Keratinocyte (primary cell): ENCODE data around the gene S100A6. TPM values are rescaled to one million over a fixed set of nuclear protein-coding genes. Genes with fewer than 3 reads are reported as not detected.
A peak's percentile ranks its signal among the peaks of the same experiment; 100 is the strongest.

ENCODE experiments used
- DNase-seq: peaks from one replicate; pipeline ENCODE4 v3.0.0-alpha.2; 2011; ENCODE audit warnings: low read depth, missing footprints, low spot score
- FAIRE-seq: peaks from 2 replicates; lab custom pipeline; 2011; peaks lifted over from hg19 to GRCh38; lab: Jason Lieb, UNC
- H2AFZ ChIP-seq: 2 replicates; pipeline ENCODE4 v1.6.0; 2012; ENCODE audit warnings: low read length, control low read depth, inconsistent platforms; ENCODE audit not compliant: control insufficient read depth
- H3K27ac ChIP-seq: 2 replicates; pipeline ENCODE4 v1.5.1; 2011; ENCODE audit warnings: low read length; ENCODE audit not compliant: control insufficient read depth, insufficient read depth
- H3K27me3 ChIP-seq: 3 replicates; pipeline ENCODE4 v1.6.0; 2011; ENCODE audit warnings: low read length; ENCODE audit not compliant: control insufficient read depth, insufficient read depth; ENCODE audit errors: extremely low read depth
- H3K36me3 ChIP-seq, 2 experiments: 2 replicates in 1 of 2; 3 replicates in 1 of 2; pipeline ENCODE4 v1.5.1; 2011; ENCODE audit warnings: low read length in 2 of 2, mild to moderate bottlenecking in 1 of 2; ENCODE audit not compliant: control insufficient read depth in 2 of 2, insufficient read depth in 2 of 2; ENCODE audit errors: extremely low read depth in 1 of 2
- H3K4me1 ChIP-seq: 3 replicates; pipeline ENCODE4 v1.5.1; 2011; ENCODE audit warnings: low read length; ENCODE audit not compliant: control insufficient read depth, insufficient read depth; ENCODE audit errors: extremely low read depth
- H3K4me2 ChIP-seq: 3 replicates; pipeline ENCODE4 v1.6.0; 2011; ENCODE audit warnings: low read depth, low read length; ENCODE audit not compliant: control insufficient read depth, insufficient read depth; ENCODE audit errors: extremely low read depth
- H3K4me3 ChIP-seq, 3 experiments: fragments of 200-600 bp in 1 of 3; sonication (generic) in 1 of 3; 2 replicates in 2 of 3; 3 replicates in 1 of 3; pipeline ENCODE4 v1.5.1; 2011 to 2016; ENCODE audit warnings: low read length in 3 of 3, mild to moderate bottlenecking in 3 of 3, control low read depth in 2 of 3, inconsistent platforms in 1 of 3, low read depth in 1 of 3, mixed read lengths in 1 of 3, mixed run types in 1 of 3, moderate library complexity in 1 of 3; ENCODE audit not compliant: control insufficient read depth in 2 of 3, insufficient read depth in 2 of 3; ENCODE audit errors: extremely low read depth in 1 of 3
- H3K79me2 ChIP-seq: 2 replicates; pipeline ENCODE4 v1.6.0; 2012; ENCODE audit warnings: low read length; ENCODE audit not compliant: control insufficient read depth, insufficient read depth
- H3K9ac ChIP-seq: 3 replicates; pipeline ENCODE4 v1.6.0; 2011; ENCODE audit warnings: low read length; ENCODE audit not compliant: control insufficient read depth, insufficient read depth; ENCODE audit errors: extremely low read depth
- H3K9me1 ChIP-seq: 3 replicates; pipeline ENCODE4 v1.6.0; 2011; ENCODE audit warnings: low read length; ENCODE audit not compliant: control insufficient read depth, insufficient read depth; ENCODE audit errors: extremely low read depth
- H3K9me3 ChIP-seq: 2 replicates; pipeline ENCODE4 v1.5.1; 2012; ENCODE audit warnings: low read depth, low read length; ENCODE audit not compliant: control insufficient read depth
- H4K20me1 ChIP-seq: 3 replicates; pipeline ENCODE4 v1.6.0; 2011; ENCODE audit warnings: low read length; ENCODE audit not compliant: control insufficient read depth, insufficient read depth; ENCODE audit errors: extremely low read depth
- CTCF ChIP-seq, 3 experiments: IDR thresholded peaks in 1 of 3; conservative IDR thresholded peaks in 1 of 3; optimal IDR thresholded peaks in 1 of 3; 2 replicates in 2 of 3; 3 replicates in 1 of 3; pipeline versions ENCODE3 to v1.5.1; 2011; ENCODE audit warnings: low read length in 3 of 3, mild to moderate bottlenecking in 3 of 3, moderate library complexity in 2 of 3, control low read depth in 1 of 3, inconsistent platforms in 1 of 3; ENCODE audit not compliant: insufficient read depth in 2 of 3; ENCODE audit errors: extremely low read depth in 1 of 3
- EZH2 ChIP-seq: IDR thresholded peaks from one replicate; pipeline ENCODE4 v1.6.1; 2012; ENCODE audit warnings: inconsistent platforms, mild to moderate bottlenecking, low read length, moderate library complexity
- dilution Hi-C: fragments of 300-500 bp; cut with MboI; formaldehyde crosslinking; loops from one replicate; pipeline ENCODE4 v1.7.0; 2020; ENCODE audit warnings: low sequenced_read_pairs; ENCODE audit not compliant: extremely low pct_ligation_motif_present
- polyA plus RNA-seq, 5 experiments: library from polyadenylated mRNA; depleted of rRNA in 3 of 5; stranded (reverse) in 3 of 5; stranded (forward) in 1 of 5; unstranded in 1 of 5; fragments of >200 nt; gene quantifications; 1 replicate in 1 of 5; 2 replicates in 3 of 5; 3 replicates in 1 of 5; pipeline versions ENCODE4 v1.2.1 to v1.2.3, GENCODE V29; 2011 to 2012; ENCODE audit warnings: missing spikeins in 2 of 5, low read depth in 1 of 5, low replicate concordance in 1 of 5

Gene S100A6
- polyA plus RNA-seq, 1 donor (not counting 4 experiments of a cell fraction or from before 2014, with no cell fraction given) = 2,598 TPM

GRCh38 chr1:153567621-153568366 lies 32.0 kb upstream of the S100A6 start:
- peaks cover 41% of the 10 kb centered on the region for H3K4me1 ChIP-seq
- H3K4me3 ChIP-seq = peak overlapping the region; percentile 3 to 70 (median 47)

GRCh38 chr1:153566414-153567371 lies 30.9 kb upstream of the S100A6 start:
- no peak overlapping the region for H2AFZ ChIP-seq
- peaks cover 21% of the 10 kb centered on the region for H4K20me1 ChIP-seq
- H3K36me3 ChIP-seq = peaks cover 14 to 21% of the 10 kb centered on the region in 2 experiments
- DNase-seq (peak; percentile 99), FAIRE-seq (peak; percentile 86)
- H3K4me1 ChIP-seq = peaks cover 30% of the 10 kb centered on the region
- TF ChIP-seq EZH2 = no peak
- no peak for TF ChIP-seq CTCF (optimal IDR thresholded peaks at IDR 0.05 in 1 of 3, IDR thresholded peaks at IDR 0.05 in 1 of 3, conservative IDR thresholded peaks at IDR 0.05 in 1 of 3; ENCODE audit: extremely low read depth in 1 of 3, insufficient read depth in 2 of 3, low read length in 3 of 3)
- H3K4me3 ChIP-seq = peak overlapping the region; percentile 38 to 86 (median 61)
- H3K27me3 ChIP-seq = no peaks in the 10 kb centered on the region
- peak overlapping the region; percentile 99 for H3K9ac ChIP-seq
- H3K9me1 ChIP-seq = no peaks in the 10 kb centered on the region
- no peaks in the 10 kb centered on the region for H3K9me3 ChIP-seq
- peak overlapping the region; percentile 100 for H3K27ac ChIP-seq
- peak overlapping the region; percentile 97 for H3K4me2 ChIP-seq
- dilution Hi-C loops = no loop called here
- H3K79me2 ChIP-seq = peaks cover 21% of the 10 kb centered on the region

More at GRCh38 chr1:153567621-153568366, 32.0 kb upstream of the S100A6 start:
- dilution Hi-C loops = no loop called here
- TF ChIP-seq CTCF (optimal IDR thresholded peaks at IDR 0.05 in 1 of 3, IDR thresholded peaks at IDR 0.05 in 1 of 3, conservative IDR thresholded peaks at IDR 0.05 in 1 of 3; ENCODE audit: extremely low read depth in 1 of 3, insufficient read depth in 2 of 3, low read length in 3 of 3) (no peak), EZH2 (no peak)
- H3K9me1 ChIP-seq = no peaks in the 10 kb centered on the region
- peaks cover 14 to 16% of the 10 kb centered on the region in 2 experiments for H3K36me3 ChIP-seq
- DNase-seq (peak; percentile 100), FAIRE-seq (peak; percentile 96)
- peaks cover 14% of the 10 kb centered on the region for H4K20me1 ChIP-seq
- H3K9me3 ChIP-seq = no peaks in the 10 kb centered on the region
- H3K27me3 ChIP-seq = no peaks in the 10 kb centered on the region
- H2AFZ ChIP-seq = no peak overlapping the region
- H3K27ac ChIP-seq = peak overlapping the region; percentile 100
- H3K9ac ChIP-seq = peak overlapping the region; percentile 99
- H3K4me2 ChIP-seq = peak overlapping the region; percentile 97
- peaks cover 21% of the 10 kb centered on the region for H3K79me2 ChIP-seq
